Caki2 (cell line): ENCODE measurements around the gene RABAC1. TPM values are rescaled to one million over a fixed set of nuclear protein-coding genes. Genes with fewer than 3 reads are reported as not detected.
A peak's percentile ranks its signal among the peaks of the same experiment; 100 is the strongest.

Experiments
- DNase-seq: peaks from one replicate; pipeline ENCODE4 v3.0.0-alpha.2; 2015; ENCODE audit warnings: low read depth
- in situ Hi-C: cut with HindIII; loops from 2 replicates; pipeline ENCODE4 v1.10.0; 2016; ENCODE audit warnings: low sequenced_read_pairs, low pct_unique_long_range_greater_than_20kb, mixed read lengths
- total RNA-seq: library from RNA; depleted of rRNA; stranded (reverse); fragments of >200 nt; shearing (Covaris generic); gene quantifications from 2 replicates; pipeline ENCODE4 v1.2.3, GENCODE V29; 2014; ENCODE audit warnings: low replicate concordance

The RABAC1 gene
- total RNA-seq, 1 experiment from 2014 or later, result 287 TPM

- in situ Hi-C loops, result no loop called here
- DNase-seq, result no peak
Measured at GRCh38 chr19:41935760-41936415, 23.2 kb downstream of the RABAC1 start.

GRCh38 chr19:41934849-41935374 lies 24.2 kb downstream of the RABAC1 start:
- in situ Hi-C loops, result no loop called here

GRCh38 chr19:41933693-41934426 lies 25.3 kb downstream of the RABAC1 start:
- in situ Hi-C loops, result no loop called here
- no peak for DNase-seq

More at GRCh38 chr19:41934849-41935374, 24.2 kb downstream of the RABAC1 start:
- DNase-seq, result peak; percentile 61

GRCh38 chr19:41932720-41933332 lies 26.3 kb downstream of the RABAC1 start:
- in situ Hi-C loops, result no loop called here
- DNase-seq, result no peak

GRCh38 chr19:41932259-41932719 lies 26.8 kb downstream of the RABAC1 start:
- DNase-seq, result no peak
- in situ Hi-C loops, result no loop called here

- no peak for DNase-seq
- in situ Hi-C loops, result no loop called here
Measured at GRCh38 chr19:41930926-41931592, 28.1 kb downstream of the RABAC1 start.

- in situ Hi-C loops, result no loop called here
- DNase-seq, result no peak
Measured at GRCh38 chr19:41930322-41930722, 28.8 kb downstream of the RABAC1 start.

GRCh38 chr19:41929536-41930071 lies 29.5 kb downstream of the RABAC1 start:
- in situ Hi-C loops, result no loop called here
- DNase-seq, result no peak

GRCh38 chr19:41928754-41929535 lies 30.2 kb downstream of the RABAC1 start:
- no peak for DNase-seq
- in situ Hi-C loops, result no loop called here

- in situ Hi-C loops, result no loop called here
- no peak for DNase-seq
Measured at GRCh38 chr19:41928221-41928683, 30.9 kb downstream of the RABAC1 start, which contains the start of gene ERFL. Gene ERFL, minus strand, starts transcription at chr19:41928449. Its CDS starts 15,530 bp downstream, at chr19:41912919.

- no peak for DNase-seq
Measured at GRCh38 chr19:41927497-41928192, 31.5 kb downstream of the RABAC1 start.

GRCh38 chr19:41926763-41927496 lies 32.2 kb downstream of the RABAC1 start:
- in situ Hi-C loops, result no loop called here
- DNase-seq, result no peak

More at GRCh38 chr19:41927497-41928192, 31.5 kb downstream of the RABAC1 start:
- in situ Hi-C loops, result no loop called here

GRCh38 chr19:41926028-41926762 lies 32.9 kb downstream of the RABAC1 start:
- no peak for DNase-seq
- in situ Hi-C loops, result no loop called here

- in situ Hi-C loops, result no loop called here
- no peak for DNase-seq
Measured at GRCh38 chr19:41925208-41926003, 33.7 kb downstream of the RABAC1 start.
